IPS-18a (cell line): ENCODE measurements around the gene SLCO3A1.

Experiments
- H3K27ac ChIP-seq: one replicate; pipeline ENCODE4 v1.5.1; 2013; ENCODE audit warnings: low read length
- H3K27me3 ChIP-seq: one replicate; pipeline ENCODE4 v1.6.1; 2013; ENCODE audit warnings: mild to moderate bottlenecking, low read length; ENCODE audit not compliant: control insufficient read depth, insufficient read depth
- H3K36me3 ChIP-seq: one replicate; pipeline ENCODE4 v1.6.1; 2013; ENCODE audit warnings: low read depth, low read length; ENCODE audit not compliant: control insufficient read depth
- H3K4me1 ChIP-seq: one replicate; pipeline ENCODE4 v1.6.1; 2013; ENCODE audit warnings: low read depth, low read length; ENCODE audit not compliant: control insufficient read depth
- H3K4me3 ChIP-seq: one replicate; pipeline ENCODE4 v1.5.1; 2013; ENCODE audit warnings: low read length
- H3K9ac ChIP-seq: one replicate; pipeline ENCODE4 v1.6.1; 2013; ENCODE audit warnings: mild to moderate bottlenecking, low read length, moderate library complexity
- H3K9me3 ChIP-seq: one replicate; pipeline ENCODE4 v1.6.1; 2013; ENCODE audit warnings: low read depth, low read length; ENCODE audit not compliant: control insufficient read depth

Gene SLCO3A1

GRCh38 chr15:91946075-91946474 lies 92.6 kb downstream of the SLCO3A1 start:
- H3K9ac ChIP-seq = no peak overlapping the region
- no peaks in the 10 kb centered on the region for H3K9me3 ChIP-seq
- peaks cover 42% of the 10 kb centered on the region for H3K4me1 ChIP-seq
- H3K36me3 ChIP-seq = no peaks in the 10 kb centered on the region
- H3K27me3 ChIP-seq = no peaks in the 10 kb centered on the region
- H3K4me3 ChIP-seq = no peak overlapping the region
- no peak overlapping the region for H3K27ac ChIP-seq

GRCh38 chr15:91946581-91947292 lies 93.2 kb downstream of the SLCO3A1 start:
- Histone ChIP-seq H3K27ac (no peak overlapping the region), H3K9ac (no peak overlapping the region), H3K36me3 (no peaks in the 10 kb centered on the region), H3K27me3 (no peaks in the 10 kb centered on the region), H3K4me1 (peaks cover 39% of the 10 kb centered on the region), H3K9me3 (no peaks in the 10 kb centered on the region), H3K4me3 (no peak overlapping the region)

- Histone ChIP-seq H3K9ac (peak overlapping the region; percentile 48), H3K4me3 (no peak overlapping the region), H3K36me3 (no peaks in the 10 kb centered on the region), H3K27ac (peak overlapping the region; percentile 82), H3K4me1 (peaks cover 39% of the 10 kb centered on the region), H3K9me3 (no peaks in the 10 kb centered on the region), H3K27me3 (no peaks in the 10 kb centered on the region)
These were observed 93.8 kb downstream of the SLCO3A1 start for GRCh38 chr15:91947293-91947679.

GRCh38 chr15:91947683-91948608 lies 94.4 kb downstream of the SLCO3A1 start:
- Histone ChIP-seq H3K27me3 (no peaks in the 10 kb centered on the region), H3K9ac (peak overlapping the region; percentile 48), H3K4me3 (no peak overlapping the region), H3K4me1 (peaks cover 39% of the 10 kb centered on the region), H3K36me3 (no peaks in the 10 kb centered on the region), H3K27ac (peak overlapping the region; percentile 82), H3K9me3 (no peaks in the 10 kb centered on the region)

- no peaks in the 10 kb centered on the region for H3K36me3 ChIP-seq
- H3K4me1 ChIP-seq = peaks cover 37% of the 10 kb centered on the region
- no peak overlapping the region for H3K9ac ChIP-seq
- H3K4me3 ChIP-seq = no peak overlapping the region
- H3K9me3 ChIP-seq = no peaks in the 10 kb centered on the region
- no peak overlapping the region for H3K27ac ChIP-seq
- H3K27me3 ChIP-seq = no peaks in the 10 kb centered on the region
These were observed 95.9 kb downstream of the SLCO3A1 start for GRCh38 chr15:91949361-91949760.

GRCh38 chr15:91950054-91950453 lies 96.5 kb downstream of the SLCO3A1 start:
- no peak overlapping the region for H3K27ac ChIP-seq

GRCh38 chr15:91950631-91951329 lies 97.3 kb downstream of the SLCO3A1 start:
- Histone ChIP-seq H3K27me3 (no peaks in the 10 kb centered on the region), H3K27ac (no peak overlapping the region), H3K9ac (no peak overlapping the region), H3K4me3 (no peak overlapping the region), H3K9me3 (no peaks in the 10 kb centered on the region), H3K36me3 (no peaks in the 10 kb centered on the region), H3K4me1 (peaks cover 36% of the 10 kb centered on the region)

More at GRCh38 chr15:91950054-91950453, 96.5 kb downstream of the SLCO3A1 start:
- Histone ChIP-seq H3K36me3 (no peaks in the 10 kb centered on the region), H3K27me3 (no peaks in the 10 kb centered on the region), H3K4me3 (no peak overlapping the region), H3K9ac (no peak overlapping the region), H3K9me3 (no peaks in the 10 kb centered on the region), H3K4me1 (peaks cover 34% of the 10 kb centered on the region)

- H3K27me3 ChIP-seq = no peaks in the 10 kb centered on the region
- no peaks in the 10 kb centered on the region for H3K9me3 ChIP-seq
- no peak overlapping the region for H3K4me3 ChIP-seq
- H3K4me1 ChIP-seq = peaks cover 40% of the 10 kb centered on the region
- no peak overlapping the region for H3K27ac ChIP-seq
- H3K9ac ChIP-seq = no peak overlapping the region
- H3K36me3 ChIP-seq = no peaks in the 10 kb centered on the region
These were observed 98.7 kb downstream of the SLCO3A1 start for GRCh38 chr15:91952216-91952615.

- Histone ChIP-seq H3K36me3 (no peaks in the 10 kb centered on the region), H3K4me3 (no peak overlapping the region), H3K9me3 (no peaks in the 10 kb centered on the region), H3K27me3 (no peaks in the 10 kb centered on the region), H3K4me1 (peaks cover 28% of the 10 kb centered on the region), H3K27ac (no peak overlapping the region), H3K9ac (no peak overlapping the region)
These were observed 99.9 kb downstream of the SLCO3A1 start for GRCh38 chr15:91953432-91953831.

GRCh38 chr15:91954292-91954691 lies 100.8 kb downstream of the SLCO3A1 start:
- H3K4me1 ChIP-seq = peaks cover 21% of the 10 kb centered on the region
- no peak overlapping the region for H3K9ac ChIP-seq
- H3K4me3 ChIP-seq = no peak overlapping the region
- H3K36me3 ChIP-seq = no peaks in the 10 kb centered on the region
- H3K9me3 ChIP-seq = no peaks in the 10 kb centered on the region
- H3K27ac ChIP-seq = no peak overlapping the region
- no peaks in the 10 kb centered on the region for H3K27me3 ChIP-seq

GRCh38 chr15:91956026-91956723 lies 102.7 kb downstream of the SLCO3A1 start:
- no peak overlapping the region for H3K27ac ChIP-seq
- H3K9me3 ChIP-seq = no peaks in the 10 kb centered on the region
- no peaks in the 10 kb centered on the region for H3K27me3 ChIP-seq
- H3K9ac ChIP-seq = no peak overlapping the region
- H3K4me1 ChIP-seq = peaks cover 10% of the 10 kb centered on the region
- H3K4me3 ChIP-seq = no peak overlapping the region
- H3K36me3 ChIP-seq = no peaks in the 10 kb centered on the region
